GM18858 (cell line): ENCODE data around the gene GOLGA2.

ENCODE experiments used
- ATAC-seq: cut with Tn5 transposase; IDR thresholded peaks from one replicate; pipeline ENCODE4 v1.9.1; 2021; ENCODE audit not compliant: unreplicated experiment

The GOLGA2 gene

DNA sequence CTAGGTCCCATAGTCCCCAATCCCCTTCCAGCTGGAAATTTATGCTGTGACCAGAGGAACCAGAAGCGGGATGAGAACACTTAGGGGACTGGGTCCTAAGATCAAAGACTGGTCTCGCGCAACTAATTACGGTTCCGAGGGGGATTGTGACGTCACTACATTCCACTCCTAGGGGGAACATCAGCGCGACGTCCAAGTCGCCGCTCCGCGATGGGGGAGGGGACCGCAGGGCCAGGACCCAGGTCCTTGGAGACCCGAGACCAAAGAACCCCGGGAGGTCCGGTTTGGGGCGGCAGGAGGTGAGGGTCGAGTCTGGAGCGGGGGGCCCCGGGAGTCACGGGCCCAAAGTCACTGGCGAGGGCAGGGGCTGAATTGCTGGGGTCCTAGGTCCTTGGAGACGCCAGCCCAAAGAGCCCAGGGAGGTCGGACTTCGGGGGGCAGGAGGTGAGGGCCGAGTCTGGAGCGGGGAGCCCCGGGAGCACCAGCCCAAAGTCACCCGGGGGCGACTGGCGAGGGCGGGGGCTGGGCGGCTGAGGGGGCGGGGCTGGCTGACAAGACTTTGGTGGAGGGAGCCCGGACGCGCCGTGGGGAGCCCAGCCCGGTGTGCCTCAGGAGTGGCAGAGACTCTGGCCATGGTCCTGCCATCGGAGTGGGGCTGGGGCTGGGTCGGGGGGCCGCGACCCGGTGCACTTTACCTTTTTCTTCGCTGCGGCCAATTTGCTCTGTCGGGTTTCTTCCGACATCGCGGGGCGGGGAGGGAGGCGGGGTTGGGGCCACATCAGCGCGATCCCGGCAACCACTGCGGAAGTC lies at the start of gene GOLGA2:
Gene GOLGA2, minus strand, starts transcription at position 810 of the 810 bp plus-strand sequence. Its CDS starts 31 bp downstream, at position 779.
- ATAC-seq: peak; percentile 21

GRCh38 chr9:128324401-128324800 lies 48.6 kb upstream of the GOLGA2 start:
- no peak for ATAC-seq

DNA sequence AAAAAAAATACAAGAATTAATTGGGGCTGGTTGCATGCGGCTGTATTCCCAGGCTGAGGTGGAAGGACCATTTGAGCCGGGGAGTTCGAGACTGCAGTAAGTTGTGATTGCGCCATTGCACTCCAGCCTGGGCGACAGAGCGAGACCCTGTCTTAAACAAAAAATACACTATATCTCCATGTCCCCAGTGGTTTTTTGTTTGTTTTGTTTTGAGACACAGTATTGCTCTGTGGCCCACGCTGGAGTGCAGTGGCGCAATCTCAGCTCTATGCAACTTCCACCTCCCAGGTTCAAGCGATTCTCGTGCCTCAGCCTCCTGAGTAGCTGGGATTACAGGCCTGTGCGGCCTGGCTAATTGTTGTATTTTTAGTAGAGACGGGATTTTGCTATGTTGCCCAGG lies 48.0 kb upstream of the GOLGA2 start:
- no peak for ATAC-seq

DNA sequence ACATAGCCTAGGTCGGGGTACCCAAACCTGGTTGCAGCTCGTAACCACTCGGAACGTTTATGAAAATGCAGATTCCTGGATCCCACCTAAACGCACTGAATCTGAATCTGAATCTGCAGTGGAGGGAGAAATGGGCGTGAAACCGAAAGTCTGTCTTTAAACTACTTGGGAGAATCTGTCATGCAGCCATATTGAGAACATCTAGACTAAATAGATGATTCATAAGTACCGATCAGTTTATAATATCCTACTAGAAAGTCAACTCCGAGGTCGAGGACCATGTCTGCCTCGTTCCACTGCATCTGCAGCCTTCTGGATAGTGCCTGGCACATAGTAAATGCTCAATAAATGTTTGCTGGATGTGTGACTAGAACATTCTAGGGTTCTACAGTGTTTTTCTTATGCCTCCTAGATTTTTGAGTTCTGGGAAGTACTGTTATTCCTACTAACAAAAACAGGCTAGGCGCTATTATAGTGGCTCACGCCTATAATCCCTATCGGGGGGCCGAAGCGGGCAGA lies 47.5 kb upstream of the GOLGA2 start:
- ATAC-seq: peak; percentile 11

- peak; percentile 48 for ATAC-seq
Observed at GRCh38 chr9:128322404-128323211, 46.8 kb upstream of the GOLGA2 start, which contains the start of the genes COQ4 and TRUB2. Gene COQ4 (plus strand): TSS chr9:128322839. CDS start chr9:128322859, 20 bp downstream. Gene TRUB2 (minus strand): TSS chr9:128322447. CDS start chr9:128322408, 39 bp downstream.

DNA sequence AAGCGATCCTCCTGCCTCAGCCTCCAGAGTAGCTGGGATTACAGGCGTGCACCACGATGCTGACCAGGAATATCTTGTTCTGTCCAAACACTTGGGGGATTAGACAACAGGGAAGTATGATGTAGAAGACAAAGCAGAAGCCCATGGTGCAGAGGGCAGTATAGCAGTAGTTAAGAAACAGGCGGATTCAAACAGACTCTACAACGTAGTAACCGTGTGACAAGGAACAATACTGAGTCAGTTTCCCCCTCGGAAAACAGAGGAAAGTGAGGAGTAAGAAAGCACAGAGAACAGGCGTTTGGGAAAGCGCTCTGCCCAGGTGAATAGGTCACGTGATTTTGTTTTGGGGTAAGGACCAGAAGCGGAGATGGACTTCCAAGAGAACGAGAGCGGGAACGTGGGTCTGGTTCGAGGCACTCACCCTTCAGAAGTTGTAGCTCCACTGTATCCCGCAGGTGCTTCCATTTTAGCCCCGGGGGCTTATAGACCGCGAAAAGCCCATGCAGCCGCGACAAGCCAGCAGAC lies 46.1 kb upstream of the GOLGA2 start:
- peak; percentile 6 for ATAC-seq

- ATAC-seq: no peak
Observed at GRCh38 chr9:128321343-128321742, 45.5 kb upstream of the GOLGA2 start.

GRCh38 chr9:128317629-128318028 lies 41.8 kb upstream of the GOLGA2 start:
- no peak for ATAC-seq

DNA sequence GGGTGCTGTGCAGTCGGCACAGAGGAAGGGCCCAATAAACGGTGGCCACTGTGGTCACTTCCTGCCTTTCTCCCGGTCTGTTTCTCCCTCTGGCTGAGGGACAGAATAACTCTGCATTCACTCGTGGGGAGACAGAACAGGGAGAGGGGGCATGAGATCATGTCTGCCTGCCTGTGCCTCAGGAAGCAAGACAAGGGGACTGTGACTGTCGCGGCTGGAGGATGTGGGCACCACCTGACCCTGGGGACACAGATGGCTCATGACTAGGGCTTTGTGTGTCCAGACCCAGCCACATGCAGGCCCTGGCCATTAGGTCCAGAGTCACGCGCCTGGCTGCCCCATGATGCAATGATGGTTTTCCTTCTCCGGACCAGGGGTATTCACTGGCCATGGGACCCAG lies 40.6 kb upstream of the GOLGA2 start:
- no peak for ATAC-seq

GRCh38 chr9:128314697-128315096 lies 38.9 kb upstream of the GOLGA2 start:
- ATAC-seq: no peak

DNA sequence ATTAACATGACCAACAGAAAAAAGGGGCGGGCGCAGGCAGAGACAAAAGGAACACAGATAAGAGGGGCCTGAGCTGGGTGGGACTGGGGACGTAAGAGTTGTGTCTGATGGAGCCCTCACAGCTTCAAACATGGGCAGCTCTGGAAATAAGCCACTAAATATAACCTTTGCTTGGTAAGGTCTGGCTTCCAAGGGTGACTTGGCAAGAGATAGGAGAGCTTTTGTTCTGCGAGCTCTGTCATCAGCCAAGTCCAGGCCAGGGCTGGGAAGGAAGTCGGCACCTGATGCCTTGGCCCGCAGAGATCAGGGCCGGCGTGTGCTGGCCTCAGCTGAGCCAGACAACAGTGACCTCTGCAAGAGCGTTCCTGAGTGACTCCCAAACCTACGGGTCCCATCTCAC lies 34.7 kb upstream of the GOLGA2 start:
- no peak for ATAC-seq

DNA sequence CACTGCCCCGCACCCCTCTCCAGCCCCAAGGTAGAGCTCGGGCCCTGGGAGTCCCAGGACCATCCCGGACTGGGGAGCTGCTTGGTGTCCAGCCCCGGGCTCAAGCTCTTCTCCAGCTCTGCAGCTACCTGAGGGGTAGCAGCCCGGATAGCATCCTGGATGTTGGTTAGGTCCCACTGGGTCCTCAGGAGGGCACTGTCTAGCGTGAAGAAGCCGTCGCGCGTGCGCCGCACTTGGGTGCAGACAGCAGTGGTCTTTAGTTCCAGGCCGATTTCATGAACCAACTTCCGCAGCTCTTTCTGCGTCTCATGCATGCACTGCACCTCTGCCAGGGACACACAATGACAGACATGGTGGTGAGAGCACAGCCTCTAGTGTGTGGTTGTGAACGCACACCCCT lies 33.7 kb upstream of the GOLGA2 start:
- ATAC-seq: no peak

- no peak for ATAC-seq
Observed at GRCh38 chr9:128304971-128305288, 29.1 kb upstream of the GOLGA2 start.

DNA sequence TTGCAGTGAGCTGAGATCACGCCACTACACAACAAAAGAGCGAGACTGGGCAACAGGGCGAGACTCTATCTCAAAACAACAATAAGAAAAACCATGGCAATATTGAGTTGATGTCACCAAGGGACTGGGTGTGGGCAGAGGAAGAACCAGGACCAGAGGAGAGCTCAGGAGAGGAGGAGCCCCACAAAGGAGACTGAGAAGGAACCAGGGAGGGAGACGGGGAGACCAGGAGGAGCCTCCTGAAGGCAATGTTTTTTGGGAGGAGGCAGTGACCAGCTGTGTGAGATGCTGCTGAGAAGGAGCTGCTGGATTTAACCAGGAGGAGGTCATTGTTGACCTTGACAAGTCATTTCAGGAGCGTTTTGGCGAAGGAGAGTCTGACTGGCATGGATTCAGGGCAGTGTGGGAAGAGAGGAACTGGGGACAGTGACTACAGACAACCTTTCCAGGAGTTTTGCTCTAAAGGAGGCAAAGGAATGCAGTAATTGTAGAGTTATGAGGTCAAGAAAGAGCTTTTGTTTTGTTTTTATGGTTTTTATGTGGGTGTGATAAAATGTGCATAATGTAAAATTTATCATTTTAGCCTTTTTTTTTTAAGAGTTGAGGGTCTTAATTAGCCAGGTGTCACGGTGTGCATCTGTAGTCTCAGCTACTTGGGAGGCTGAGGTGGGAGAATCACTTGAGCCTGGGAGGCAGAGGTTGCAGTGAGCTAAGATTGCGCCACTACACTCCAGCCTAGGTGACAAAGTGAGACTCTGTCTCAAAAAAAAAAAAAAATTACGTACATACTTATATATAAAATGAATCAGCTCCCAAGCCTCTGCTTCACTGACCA lies 28.5 kb upstream of the GOLGA2 start:
- ATAC-seq: no peak

DNA sequence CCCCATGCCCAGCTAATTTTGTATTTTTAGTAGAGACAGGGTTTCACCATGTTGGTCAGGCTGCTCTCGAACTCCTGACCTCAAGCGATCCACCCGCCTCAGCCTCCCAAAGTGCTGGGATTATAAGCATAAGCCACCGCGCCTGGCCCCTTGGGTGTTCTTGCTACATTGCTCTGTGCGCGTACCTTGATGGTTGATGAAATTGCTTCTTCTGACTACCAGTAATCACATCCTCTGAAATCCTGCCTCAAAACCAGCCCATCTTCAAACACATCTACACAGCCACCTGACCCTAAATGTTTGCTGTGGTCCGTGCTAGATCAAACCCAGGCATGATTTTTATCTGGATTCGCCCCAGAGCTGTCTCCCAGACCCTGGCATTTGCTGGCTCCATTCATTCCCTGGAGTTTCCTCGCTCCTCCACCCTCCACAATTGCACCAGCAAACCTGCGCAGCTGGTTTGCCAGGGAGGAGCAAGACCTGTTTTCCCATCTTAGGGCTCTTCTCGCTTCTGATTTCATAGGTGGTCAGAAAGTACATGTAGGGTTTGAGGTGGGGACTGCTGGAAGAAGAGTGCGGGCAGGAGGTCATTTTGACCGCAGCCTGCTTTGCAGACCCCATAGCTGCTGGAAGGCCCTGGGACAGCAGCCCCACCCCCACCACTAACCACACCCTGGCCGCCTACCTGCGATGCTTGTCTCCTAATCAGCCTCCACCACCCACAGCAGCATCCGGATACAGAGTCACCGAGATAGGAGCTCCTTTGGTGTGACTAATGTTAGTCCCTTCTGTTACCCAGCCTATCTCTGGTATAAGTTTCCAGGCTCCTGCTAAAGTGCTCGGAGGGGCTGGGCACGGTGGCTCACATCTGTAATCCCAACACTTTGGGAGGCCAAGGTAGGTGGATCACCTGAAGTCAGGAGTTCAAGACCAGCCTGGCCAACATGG lies 23.0 kb upstream of the GOLGA2 start:
- ATAC-seq: no peak

DNA sequence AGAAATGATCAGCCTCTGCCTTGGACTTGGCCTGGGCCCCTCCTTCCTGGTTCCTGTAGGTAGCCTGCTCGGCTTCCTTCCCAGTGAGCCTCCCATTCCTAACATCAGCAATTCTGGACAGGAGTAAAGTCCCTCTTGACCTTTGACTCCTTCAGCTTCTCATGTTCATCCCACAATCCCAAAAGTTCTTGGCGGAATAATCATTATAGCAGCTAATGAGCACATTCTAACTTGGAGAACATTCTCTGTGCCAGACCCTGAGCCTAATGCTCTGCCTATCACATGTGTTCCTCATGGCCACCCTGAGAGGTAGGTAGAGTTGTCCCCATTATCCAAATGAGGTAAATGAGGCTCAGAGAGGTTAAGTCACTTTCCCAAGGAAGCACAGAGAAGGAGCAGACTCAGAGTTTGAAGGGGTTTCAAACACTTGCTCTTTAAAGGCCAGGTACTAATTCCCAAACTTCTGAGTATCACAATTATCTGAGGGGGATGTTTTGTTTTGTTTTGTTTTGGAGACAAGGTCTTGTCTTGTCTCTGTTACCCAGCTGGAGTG lies 21.5 kb upstream of the GOLGA2 start:
- ATAC-seq: no peak

DNA sequence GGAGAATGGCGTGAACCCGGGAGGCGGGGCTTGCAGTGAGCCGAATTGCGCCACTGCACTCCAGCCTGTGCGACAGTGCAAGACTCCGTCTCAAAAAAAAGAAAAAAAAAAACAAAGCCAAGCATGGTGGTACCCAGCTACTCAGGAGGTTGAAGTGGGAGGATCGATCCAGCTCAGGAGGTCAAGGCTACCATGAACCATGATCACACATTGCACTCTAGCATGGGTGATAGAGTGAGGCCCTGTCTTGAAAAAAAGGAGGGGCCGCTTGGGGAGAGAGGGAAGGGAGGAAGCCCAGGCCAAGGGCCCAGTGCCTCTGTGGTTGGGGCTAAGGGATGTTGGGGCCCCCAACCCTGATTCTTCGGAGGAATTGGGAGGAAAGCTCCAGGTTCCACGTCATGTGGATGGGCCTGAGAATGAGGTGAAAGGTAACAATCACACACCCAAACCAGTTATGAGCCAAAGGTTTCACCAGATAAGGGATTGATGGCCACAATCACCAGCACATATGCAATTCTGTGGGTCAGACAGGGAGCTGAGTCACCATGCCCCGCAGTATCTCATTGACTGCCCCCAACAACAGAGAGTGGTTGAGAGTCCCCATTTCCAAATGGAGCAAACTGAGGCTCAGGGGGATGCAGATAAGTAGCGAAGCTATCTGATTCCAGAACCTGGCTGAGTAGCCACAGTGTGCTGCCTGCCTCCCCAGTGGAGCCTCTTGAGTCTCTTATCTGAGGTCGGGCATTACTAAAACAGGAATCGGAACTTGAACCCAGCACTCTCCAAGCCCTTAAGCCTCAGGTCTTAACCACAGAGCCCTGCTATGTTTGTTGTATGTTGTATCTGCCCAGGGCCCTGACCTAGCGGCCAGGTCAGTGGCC lies 20.8 kb upstream of the GOLGA2 start:
- no peak for ATAC-seq

DNA sequence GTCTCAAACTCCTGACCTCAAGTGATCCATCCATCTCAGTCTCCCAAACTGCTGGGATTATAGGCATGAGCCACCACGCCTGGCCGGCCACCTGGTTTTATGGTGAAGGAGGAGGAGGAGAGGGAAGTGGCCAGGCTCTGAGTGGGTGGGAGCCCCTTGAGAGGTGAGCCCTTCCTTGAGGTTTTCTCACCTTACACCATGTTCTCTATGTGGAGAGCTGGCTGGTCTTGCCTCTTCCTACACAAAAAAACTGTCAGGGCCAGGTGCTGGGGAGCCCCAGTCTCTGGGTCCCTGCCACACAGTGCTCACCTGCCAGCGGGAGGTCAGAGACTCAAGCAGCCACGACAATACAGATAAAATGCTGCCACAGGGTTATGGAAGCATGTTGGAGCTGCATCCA lies 18.3 kb upstream of the GOLGA2 start:
- no peak for ATAC-seq
